ENCODE results near the gene PRTN3.
A peak's percentile ranks its signal among the peaks of the same experiment; 100 is the strongest.
"Not testable (repeated sequence)": the region's sequence is repeated elsewhere in the genome, so short reads cannot be mapped to it uniquely, and the experiment has no call there.

The PRTN3 gene

DNA sequence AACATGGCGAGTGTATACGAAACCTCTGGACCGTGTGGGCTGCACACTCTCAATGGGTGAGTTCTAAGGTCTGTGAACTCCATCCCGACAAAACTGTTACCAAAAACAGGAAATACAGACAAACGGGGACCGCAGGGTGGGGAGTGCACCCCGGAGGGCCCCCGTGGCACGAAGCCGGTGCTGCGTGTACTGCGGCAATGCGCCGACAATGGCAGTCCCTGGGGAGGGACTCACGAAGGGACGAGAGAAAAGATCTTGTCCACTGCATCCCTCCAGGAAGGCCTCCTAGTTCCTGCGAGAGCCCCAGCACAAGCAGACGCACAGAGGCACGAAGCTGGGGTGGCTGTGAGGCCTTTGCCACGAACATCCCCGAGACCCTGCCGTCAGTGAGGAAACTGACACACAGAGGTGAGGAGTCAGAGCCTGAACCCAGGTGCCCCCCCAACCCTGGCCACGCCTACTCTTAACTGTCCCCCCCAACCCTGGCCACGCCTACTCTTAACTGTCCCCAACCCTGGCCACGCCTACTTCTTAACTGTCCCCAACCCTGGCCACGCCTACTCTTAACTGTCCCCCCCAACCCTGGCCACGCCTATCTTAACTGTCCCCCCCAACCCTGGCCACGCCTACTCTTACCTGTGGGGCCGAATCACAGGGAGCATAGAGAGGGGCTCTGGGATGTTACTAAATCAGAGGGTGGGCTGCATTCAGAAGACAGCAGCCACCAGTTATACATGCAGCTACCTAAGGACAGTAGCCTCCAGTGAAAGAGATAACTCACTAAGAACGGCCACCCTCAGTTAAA is 48.0 kb downstream of the PRTN3 start:
- TF ChIP-seq, protein P1, sequence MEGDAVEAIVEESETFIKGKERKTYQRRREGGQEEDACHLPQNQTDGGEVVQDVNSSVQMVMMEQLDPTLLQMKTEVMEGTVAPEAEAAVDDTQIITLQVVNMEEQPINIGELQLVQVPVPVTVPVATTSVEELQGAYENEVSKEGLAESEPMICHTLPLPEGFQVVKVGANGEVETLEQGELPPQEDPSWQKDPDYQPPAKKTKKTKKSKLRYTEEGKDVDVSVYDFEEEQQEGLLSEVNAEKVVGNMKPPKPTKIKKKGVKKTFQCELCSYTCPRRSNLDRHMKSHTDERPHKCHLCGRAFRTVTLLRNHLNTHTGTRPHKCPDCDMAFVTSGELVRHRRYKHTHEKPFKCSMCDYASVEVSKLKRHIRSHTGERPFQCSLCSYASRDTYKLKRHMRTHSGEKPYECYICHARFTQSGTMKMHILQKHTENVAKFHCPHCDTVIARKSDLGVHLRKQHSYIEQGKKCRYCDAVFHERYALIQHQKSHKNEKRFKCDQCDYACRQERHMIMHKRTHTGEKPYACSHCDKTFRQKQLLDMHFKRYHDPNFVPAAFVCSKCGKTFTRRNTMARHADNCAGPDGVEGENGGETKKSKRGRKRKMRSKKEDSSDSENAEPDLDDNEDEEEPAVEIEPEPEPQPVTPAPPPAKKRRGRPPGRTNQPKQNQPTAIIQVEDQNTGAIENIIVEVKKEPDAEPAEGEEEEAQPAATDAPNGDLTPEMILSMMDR (conservative IDR thresholded peaks at IDR 0.05; ENCODE audit: low read depth) = no peak
- peak overlapping the region; percentile 29; the same call in 1 of the 2 replicates for H3K27ac ChIP-seq
- ChIA-PET POLR2A (ENCODE audit: low non-redundant PET) (no interaction called here), CTCF (interaction anchor here (0.7 kb wide), 1 partner anchor 46 kb away, joined by 3 read pairs; no protein-coding TSS in a partner anchor)
- no peak for DNase-seq (ENCODE audit: low spot score)

DNA sequence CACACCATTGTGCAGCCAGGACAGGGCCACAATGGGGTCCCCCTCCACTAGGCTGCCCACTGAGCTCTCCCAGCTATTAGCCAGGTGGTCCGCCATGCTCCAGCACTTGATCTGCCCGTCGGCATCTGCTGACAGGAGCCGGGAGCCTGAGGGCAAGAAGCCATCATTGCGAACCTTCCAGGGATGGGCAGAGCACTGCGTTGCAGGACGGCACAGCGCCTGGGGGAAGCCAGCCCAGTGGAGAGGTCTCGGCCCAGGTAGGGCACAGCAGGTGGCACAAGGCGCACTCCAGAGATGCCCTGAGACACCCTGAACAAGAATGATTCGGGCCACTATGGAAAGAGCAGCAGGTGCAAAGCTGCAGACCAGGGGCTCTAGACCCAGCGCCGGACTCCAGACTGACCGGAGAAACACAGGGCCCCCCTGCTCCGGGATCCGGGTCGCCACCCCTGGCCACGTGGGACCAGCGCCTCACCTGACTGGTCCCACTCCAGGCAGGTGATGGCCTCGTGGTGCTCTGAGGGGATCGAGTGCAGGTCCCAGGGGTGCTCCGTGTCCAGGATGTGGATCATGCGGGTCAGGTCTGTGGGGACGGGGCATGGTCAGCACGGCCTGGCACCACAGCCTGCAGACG is 49.0 kb downstream of the PRTN3 start:
- TF ChIP-seq, protein P1 (conservative IDR thresholded peaks at IDR 0.05; ENCODE audit: low read depth) = no peak
- POLR2A ChIA-PET (ENCODE audit: low non-redundant PET) = no interaction called here
- peak overlapping the region; percentile 39 for H3K27ac ChIP-seq
- CTCF ChIA-PET = interaction anchor here (0.7 kb wide), 1 partner anchor 47 kb away, joined by 3 read pairs; no protein-coding TSS in a partner anchor
- DNase-seq (ENCODE audit: low spot score) = no peak

DNA sequence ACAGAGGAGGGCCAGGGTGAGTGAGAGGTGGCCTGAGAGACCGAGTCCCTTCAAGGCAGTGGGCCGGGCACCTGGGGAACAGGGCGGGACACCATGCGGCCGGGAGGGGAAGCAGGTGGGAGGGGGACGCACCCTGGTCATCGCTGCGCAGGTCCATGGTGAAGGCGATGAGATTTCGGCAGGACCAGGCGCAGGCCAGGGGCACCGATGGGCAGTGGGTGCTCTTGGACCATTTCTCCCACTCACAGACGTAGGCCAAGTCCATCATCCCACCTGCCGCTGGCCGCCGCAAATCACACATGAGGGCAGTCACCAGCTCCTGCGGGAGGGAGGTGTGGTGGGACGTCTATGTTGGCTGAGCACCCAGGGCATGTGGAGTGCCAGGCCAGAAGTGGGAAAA is 50.0 kb downstream of the PRTN3 start:
- TF ChIP-seq, protein P1 (conservative IDR thresholded peaks at IDR 0.05; ENCODE audit: low read depth) = no peak
- ChIA-PET CTCF (no interaction called here), POLR2A (ENCODE audit: low non-redundant PET) (interaction anchor here (0.5 kb wide), 1 partner anchor 11 kb away, joined by 4 read pairs; no protein-coding TSS in a partner anchor)
- DNase-seq (ENCODE audit: low spot score) = no peak
- peak overlapping the region; percentile 39 for H3K27ac ChIP-seq

DNA sequence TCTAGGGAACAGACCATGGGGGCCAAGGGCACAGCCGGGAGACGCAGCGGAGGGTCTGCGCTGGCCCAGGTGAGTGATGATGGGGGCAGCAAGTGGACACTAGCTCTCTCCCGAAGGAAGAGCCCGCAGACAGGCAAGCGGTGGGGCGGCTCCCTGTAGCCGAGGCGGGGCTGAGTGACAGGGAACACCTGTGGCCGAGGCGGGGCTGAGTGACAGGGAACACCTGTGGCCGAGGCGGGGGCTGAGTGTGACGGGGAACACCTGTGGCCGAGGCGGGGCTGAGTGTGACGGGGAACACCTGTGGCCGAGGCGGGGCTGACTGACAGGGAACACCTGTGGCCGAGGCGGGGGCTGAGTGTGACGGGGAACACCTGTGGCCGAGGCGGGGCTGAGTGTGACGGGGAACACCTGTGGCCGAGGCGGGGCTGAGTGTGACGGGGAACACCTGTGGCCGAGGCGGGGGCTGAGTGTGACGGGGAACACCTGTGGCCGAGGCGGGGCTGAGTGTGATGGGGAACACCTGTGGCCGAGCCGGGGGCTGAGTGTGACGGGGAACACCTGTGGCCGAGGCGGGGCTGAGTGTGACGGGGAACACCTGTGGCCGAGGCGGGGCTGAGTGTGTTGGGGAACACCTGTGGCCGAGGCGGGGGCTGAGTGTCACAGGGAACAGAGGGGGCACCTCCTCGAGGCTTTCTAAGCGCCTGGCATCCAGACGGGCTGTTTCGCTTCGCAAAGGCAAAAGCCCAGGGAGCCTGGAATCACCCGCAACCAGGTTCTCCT is 50.8 kb downstream of the PRTN3 start:
- DNase-seq (ENCODE audit: low spot score); POLR2A ChIA-PET (ENCODE audit: low non-redundant PET): not testable (repeated sequence)
- CTCF ChIA-PET = interaction anchor here (0.6 to 0.7 kb wide), 2 partner anchors 51 to 901 kb away, joined by 3 to 4 read pairs; no protein-coding TSS in a partner anchor
- H3K27ac ChIP-seq = peak overlapping the region; percentile 91

DNA sequence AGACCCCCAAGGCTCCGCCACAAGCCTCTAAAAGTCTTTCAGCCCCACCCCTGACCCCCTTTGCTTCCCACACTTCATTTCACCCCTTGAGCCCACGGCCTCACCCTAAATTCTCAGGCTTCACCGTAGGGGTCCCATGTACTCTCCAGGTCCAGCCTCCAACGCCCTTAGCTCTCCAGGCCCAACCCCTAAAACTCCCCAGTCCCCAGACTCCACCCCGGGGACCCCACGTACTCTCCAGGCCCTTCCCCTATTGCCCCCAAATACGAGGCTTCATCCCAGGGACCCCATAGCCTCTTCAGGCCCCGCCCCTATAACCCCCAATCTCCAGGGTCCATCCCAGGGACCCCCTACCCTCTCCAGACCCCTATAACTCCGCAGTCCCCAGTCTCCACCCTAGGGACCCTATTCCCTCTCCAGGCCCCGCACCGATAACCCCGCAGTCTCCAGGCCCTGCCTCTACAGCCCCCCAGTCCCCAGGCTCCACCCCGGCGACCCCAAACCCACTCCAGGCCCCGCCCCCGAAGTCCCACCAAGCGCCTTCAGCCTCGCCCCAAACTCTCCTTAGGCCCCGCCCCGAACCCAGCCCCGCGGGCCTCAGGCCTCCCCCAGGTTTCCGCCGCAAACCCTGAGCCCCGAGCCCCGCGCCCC is 51.6 kb downstream of the PRTN3 start:
- ChIA-PET POLR2A (ENCODE audit: low non-redundant PET) (no interaction called here), CTCF (interaction anchor here (0.6 to 1.0 kb wide), 3 partner anchors 15 to 901 kb away, joined by 3 to 4 read pairs (median 3); no protein-coding TSS in a partner anchor)
- DNase-seq (ENCODE audit: low spot score) = no peak
- H3K27ac ChIP-seq = peak overlapping the region; percentile 91
- TF ChIP-seq, protein P1 (conservative IDR thresholded peaks at IDR 0.05; ENCODE audit: low read depth) = no peak

DNA sequence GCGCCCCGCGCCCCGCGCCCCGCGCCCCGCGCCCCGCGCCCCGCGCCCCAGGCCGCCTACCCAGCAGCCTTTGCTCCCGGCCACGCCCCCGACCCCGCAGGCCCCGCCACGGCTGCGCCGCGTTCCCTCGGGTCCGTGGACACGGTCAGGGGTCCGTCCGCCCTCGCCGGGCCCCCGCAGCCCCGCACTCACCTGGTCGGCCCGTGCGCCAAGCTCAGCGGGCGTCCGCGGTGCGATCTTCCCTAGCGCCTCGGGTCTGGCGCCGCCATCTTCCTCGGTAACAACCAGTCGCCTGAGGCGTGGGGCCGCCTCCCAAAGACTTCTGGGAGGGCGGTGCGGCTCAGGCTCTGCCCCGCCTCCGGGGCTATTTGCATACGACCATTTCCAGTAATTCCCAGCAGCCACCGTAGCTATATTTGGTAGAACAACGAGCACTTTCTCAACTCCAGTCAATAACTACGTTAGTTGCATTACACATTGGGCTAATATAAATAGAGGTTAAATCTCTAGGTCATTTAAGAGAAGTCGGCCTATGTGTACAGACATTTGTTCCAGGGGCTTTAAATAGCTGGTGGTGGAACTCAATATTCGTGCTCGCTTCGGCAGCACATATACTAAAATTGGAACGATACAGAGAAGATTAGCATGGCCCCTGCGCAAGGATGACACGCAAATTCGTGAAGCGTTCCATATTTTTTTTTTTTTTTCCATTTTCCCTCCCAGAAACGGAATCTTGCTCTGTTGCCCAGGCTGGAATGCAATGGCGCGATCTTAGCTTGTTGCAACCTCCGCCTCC is 52.3 kb downstream of the PRTN3 start, which contains the start of the genes MED16 and RNU6-9:
TSS of gene MED16 (minus strand) at position 294 of the 796 bp plus-strand sequence. CDS start 2,056 bp downstream, outside the sequence.
TSS of gene RNU6-9 (plus strand) at position 591 of the 796 bp plus-strand sequence.
- TF ChIP-seq, protein P1 (conservative IDR thresholded peaks at IDR 0.05; ENCODE audit: low read depth) = no peak
- CTCF ChIA-PET = interaction anchor here (0.6 to 1.0 kb wide), 3 partner anchors 15 to 188 kb away, joined by 3 read pairs; no protein-coding TSS in a partner anchor
- peak; percentile 95 for DNase-seq (ENCODE audit: low spot score)
- POLR2A ChIA-PET (ENCODE audit: low non-redundant PET) = interaction anchor here (0.7 kb wide), 1 partner anchor 120 kb away, joined by 4 read pairs; no protein-coding TSS in a partner anchor
- peak within 1 kb of the TSS; percentile 91 for H3K27ac ChIP-seq

Data from RWPE1 (cell line).